GM12872 (cell line): ENCODE data around the gene CRABP1.

Experiments
- TF ChIP-seq, protein P1 (sequence below): IDR thresholded peaks from 3 replicates; pipeline ENCODE4 v1.5.1; 2011; ENCODE audit warnings: low read depth, mild to moderate bottlenecking, low read length, moderate library complexity; ENCODE audit not compliant: insufficient read depth

Gene CRABP1

DNA sequence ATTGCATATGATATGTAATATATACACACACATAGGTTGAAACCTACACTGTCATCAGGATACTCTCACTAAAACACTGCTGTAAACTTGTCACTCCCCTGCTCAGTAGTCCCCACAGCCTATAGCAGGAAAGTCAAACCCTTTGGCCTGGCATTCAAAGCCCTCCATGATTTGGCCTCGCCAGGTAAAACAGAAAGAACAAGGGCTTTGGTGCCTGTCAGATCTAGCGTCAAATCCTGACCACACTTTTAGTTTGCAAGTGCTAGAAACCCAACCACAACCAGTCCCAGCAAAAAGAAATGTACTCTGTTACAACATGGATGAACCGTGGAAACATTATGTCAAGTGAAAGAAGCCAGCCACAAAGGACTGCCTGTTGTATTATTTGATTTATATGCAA is 11.4 kb downstream of the CRABP1 start:
- TF ChIP-seq, protein P1, sequence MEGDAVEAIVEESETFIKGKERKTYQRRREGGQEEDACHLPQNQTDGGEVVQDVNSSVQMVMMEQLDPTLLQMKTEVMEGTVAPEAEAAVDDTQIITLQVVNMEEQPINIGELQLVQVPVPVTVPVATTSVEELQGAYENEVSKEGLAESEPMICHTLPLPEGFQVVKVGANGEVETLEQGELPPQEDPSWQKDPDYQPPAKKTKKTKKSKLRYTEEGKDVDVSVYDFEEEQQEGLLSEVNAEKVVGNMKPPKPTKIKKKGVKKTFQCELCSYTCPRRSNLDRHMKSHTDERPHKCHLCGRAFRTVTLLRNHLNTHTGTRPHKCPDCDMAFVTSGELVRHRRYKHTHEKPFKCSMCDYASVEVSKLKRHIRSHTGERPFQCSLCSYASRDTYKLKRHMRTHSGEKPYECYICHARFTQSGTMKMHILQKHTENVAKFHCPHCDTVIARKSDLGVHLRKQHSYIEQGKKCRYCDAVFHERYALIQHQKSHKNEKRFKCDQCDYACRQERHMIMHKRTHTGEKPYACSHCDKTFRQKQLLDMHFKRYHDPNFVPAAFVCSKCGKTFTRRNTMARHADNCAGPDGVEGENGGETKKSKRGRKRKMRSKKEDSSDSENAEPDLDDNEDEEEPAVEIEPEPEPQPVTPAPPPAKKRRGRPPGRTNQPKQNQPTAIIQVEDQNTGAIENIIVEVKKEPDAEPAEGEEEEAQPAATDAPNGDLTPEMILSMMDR: no peak

DNA sequence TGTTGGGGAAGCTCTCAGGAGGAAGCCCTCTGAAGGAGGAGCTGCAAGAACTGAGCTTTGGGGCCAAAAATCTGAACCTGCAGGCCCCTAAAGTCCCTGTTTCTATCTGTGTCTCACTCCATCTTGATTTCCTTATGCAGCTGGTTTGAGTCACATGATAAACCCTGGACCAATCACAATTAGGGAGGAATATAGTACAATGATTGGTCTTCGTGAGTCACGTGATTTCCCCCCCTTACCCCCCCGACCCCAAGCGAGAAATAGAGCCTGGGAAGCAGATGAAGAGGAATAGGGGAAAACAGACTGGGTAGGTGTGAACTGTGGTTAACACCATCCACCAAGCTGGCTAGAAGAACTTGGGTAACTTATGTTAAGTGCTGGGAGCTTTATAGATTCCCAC is 12.9 kb downstream of the CRABP1 start:
- TF ChIP-seq, protein P1: no peak

DNA sequence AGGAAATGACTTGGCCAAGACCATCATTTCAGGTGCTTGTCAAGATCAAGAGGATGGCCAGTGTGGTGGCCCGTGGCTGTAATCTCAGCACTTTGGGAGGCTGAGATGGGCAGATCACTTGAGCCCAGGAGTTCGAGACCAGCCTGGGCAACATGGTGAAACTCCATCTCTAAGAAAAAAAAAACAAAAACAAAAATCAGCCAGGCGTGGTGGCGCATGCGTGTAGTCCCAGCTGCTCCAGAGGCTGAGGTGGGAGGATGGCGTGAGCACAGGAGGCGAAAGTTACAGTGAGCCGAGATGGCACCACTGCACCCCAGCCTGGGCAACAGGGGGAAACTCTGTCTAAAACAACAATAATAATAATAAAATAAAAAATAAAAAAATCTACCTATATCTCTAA is 15.0 kb downstream of the CRABP1 start:
- TF ChIP-seq, protein P1: no peak

DNA sequence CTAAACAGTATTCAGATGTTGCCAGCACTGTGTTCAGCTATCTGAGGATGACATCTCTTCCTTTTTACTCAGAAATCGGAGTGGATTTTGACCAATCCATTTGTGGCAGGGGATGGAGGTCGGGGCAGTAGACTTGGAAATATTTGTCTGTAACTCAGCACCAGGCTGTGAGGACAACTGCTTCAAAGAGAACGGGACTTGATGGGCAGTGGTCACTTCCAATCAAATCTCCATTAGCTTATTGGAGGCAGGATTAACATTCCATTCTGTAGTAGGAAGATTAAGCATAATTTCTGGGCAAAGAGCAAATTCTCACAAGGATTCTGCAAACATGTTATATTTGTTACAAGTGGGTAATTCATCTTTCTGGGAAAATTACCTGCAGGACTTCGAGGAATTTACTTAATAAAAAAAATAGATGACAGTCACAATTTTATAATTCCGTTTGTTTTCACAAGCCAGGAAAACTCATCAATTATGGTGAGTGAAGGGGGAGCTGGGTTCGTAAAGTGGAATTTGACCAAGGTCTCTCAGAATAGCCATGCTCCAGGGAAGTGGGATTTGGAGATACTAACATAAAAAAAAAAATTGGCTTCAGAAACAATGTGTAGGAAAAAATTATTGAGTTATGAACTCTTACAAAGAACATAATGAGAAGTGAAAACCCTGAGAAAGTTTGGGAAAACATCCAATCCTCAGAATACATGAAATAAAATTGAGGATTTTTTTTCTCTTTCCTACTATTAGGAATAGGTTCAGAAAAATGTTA is 18.1 kb downstream of the CRABP1 start:
- TF ChIP-seq, protein P1: no peak

DNA sequence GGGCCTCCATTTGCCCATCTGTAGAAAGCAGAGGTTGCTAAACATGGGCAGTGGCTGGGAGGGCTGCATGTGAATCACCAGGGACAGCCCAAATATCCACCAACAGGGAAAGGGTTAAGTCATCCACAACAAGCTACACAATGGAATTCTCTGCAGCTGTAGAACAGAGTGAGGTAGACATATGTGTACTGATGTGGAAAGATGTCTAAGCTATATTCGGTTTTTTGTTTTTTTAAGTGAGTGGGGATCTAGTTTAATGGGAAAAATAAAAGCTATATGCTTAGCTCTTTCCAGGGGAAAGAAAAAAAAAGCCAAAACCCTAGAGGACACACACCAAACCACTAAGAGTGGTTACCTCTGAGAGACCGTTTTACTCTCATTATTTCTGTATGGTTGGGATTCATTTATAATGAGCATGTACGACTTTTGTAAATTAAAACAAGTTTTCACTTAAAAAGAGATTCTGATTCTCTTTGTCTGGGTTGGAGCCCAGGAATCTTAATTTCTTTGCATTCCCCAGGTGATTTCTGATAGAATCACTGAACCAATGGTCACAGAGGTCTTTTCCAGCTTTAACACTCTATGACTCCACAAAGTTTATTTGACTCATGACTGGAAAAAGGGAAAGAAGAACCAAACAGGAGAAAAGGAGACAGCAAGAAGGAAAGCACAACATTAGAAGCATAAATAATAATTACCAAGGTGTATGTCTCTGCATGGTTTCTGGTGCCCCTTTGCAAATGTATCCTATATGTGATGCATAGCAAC is 19.1 kb downstream of the CRABP1 start:
- TF ChIP-seq, protein P1: no peak

DNA sequence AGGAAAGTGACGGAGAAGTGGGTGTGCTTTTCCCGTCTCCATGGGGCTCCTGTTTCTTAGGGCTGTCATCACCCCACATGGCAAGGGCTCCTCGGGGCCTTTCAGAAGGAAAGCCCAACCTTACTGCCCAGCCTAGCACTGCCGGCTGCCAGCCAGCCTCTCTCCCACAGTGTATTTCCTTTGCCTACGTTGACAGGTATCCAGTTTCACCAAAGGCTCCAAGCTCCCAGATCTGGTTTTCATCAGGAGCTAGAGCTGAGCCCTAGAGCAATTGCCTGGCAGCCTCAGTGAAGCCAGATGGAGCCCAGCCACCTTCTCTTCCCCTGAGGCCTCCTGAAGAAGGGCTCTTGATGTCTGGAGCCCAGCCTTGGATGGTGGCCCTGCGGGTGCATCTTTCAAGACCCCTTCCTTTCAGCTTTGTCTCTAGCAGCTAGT is 20.2 kb downstream of the CRABP1 start:
- TF ChIP-seq, protein P1: no peak

DNA sequence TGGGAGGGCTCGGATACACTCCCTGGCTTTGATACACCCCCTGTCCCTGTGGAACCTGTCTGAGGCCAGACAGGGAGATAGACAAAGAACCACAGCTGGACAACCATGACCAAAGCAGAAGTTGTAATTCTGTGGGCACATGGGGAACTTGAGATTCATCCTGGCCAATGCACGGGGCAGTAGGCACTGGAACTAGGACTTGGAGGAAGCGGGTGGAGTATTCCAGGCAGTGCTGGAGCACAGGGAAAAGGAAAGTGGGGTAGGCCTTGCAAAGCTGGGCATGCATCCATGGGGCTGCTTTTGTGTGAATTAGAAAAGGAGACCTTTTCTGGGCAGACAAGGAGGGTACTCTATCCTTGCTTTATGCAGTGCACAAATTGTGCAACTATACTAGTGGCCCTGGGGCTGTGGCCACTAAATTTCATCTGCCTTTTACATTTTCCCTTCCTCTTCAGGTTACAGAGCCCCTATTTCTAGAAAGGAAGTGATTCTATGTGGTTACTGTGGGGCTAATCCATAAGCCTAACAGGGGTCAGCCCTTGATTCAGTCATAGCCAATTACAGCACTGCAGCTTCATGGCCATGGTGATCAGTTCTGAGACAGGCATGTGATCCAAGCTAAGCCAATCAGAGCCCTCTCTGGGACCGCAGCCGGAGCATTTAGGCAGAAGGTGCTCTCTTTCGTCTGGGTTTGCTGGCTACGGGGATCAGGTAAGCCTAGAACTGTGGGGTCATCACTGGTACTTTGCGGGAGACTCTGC is 21.0 kb downstream of the CRABP1 start:
- TF ChIP-seq, protein P1: no peak
